GM19240 (cell line): Measurements from ENCODE around the gene MRPS7.
"Not testable (repeated sequence)": the region's sequence is repeated elsewhere in the genome, so short reads cannot be mapped to it uniquely, and the experiment has no call there.

ENCODE experiments used
- DNase-seq: peaks from one replicate; pipeline ENCODE4 v3.0.0; 2011; ENCODE audit warnings: low spot score; ENCODE audit not compliant: insufficient read length

MRPS7 gene

GRCh38 chr17:75271233-75271954, 9.7 kb downstream of the MRPS7 start:
- peak; percentile 86 for DNase-seq

- no peak for DNase-seq
Measured at GRCh38 chr17:75271955-75272847, 10.5 kb downstream of the MRPS7 start.

DNA sequence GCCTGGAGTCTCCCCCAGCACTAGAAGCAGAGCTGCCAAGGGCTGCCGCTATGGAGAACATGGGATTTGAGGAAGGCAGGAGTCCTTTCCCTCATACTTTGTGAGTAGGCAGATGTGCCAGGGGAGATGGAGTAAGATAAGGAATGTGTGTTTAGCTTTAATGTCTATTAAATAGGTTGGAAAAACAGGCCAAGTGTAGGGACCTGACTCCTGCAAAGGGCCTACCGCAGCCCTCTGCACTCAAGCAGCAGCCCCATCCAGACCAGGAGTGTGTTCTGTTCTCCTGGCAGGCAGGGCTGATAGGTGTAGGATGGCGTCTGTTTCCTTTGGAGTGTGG, 11.1 kb downstream of the MRPS7 start:
- DNase-seq = no peak

DNA sequence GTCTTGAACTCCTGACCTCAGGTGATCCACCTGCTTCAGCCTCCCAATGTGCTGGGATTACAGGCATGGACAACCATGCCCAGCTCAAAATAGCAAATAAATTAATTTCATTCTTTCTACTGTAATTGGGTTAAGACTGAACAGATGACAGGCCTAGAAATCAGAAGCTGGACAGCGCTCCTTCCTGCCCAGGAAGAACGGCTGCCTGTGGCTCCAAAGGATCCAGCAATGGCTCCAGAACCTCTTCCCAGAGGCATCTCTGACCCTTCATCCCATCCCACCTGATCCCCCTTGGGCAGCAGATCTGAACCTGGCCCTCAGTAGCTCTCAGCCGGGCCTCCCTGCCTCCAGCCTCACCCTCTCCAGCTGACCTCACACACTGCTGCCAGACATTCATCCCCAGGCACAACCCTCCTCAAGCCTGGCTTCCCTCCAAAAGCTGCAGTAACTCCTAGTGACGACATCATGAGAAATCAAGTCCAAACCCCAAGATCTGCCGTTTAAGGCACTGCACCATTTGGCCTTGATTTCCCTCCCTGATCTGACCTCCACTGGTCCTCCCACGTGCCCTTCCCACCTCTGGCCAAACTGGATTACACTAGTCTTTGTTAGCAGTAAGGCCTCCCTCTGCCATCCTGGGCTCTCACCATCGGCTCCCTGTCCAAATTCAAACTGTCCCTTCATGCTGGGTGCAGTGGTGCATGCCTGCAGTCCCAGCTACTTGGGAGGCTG, 12.5 kb downstream of the MRPS7 start:
- no peak for DNase-seq

- no peak for DNase-seq
Measured at GRCh38 chr17:75277664-75278071, 16.0 kb downstream of the MRPS7 start.

DNA sequence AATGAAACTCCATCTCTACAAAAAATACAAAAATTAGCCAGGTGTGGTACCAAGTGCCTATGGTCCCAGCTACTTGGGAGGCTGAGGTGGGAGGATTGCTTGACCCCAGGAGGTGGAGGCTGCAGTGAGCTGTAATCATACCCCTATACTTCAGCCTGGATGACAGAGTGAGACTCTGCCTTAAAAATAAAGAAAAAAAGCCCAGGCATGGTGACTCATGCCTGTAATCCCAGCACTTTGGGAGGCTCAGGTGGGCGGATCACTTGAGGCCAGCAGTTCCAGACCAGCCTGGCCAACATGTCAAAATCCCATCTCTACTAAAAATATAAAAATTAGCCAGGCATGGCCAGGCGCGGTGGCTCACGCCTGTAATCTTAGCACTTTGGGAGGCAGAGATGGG, 18.5 kb downstream of the MRPS7 start:
- not testable (repeated sequence) for DNase-seq

- DNase-seq = no peak
Measured at GRCh38 chr17:75285123-75285522, 23.4 kb downstream of the MRPS7 start.

DNA sequence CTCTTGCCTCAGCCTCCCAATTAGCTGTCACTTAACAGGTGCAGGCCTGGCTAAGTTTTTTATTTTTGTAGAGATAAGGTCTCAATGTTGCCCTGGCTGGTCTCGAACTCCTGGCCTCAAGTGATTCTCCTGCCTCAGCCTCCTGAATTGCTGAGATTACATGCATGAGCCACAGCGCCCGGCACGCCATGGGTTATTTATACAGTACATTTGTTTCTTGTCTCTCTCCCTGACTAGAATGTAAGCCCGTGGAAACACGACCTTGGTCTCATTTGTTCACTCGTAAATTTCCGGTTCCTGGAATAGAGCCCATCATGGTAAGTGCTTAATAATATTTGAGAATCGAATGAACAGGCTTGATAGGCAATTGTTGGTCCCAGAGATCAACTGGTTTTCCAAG, 25.5 kb downstream of the MRPS7 start:
- DNase-seq = no peak

- DNase-seq = no peak
Measured at GRCh38 chr17:75288359-75288758, 26.7 kb downstream of the MRPS7 start.

DNA sequence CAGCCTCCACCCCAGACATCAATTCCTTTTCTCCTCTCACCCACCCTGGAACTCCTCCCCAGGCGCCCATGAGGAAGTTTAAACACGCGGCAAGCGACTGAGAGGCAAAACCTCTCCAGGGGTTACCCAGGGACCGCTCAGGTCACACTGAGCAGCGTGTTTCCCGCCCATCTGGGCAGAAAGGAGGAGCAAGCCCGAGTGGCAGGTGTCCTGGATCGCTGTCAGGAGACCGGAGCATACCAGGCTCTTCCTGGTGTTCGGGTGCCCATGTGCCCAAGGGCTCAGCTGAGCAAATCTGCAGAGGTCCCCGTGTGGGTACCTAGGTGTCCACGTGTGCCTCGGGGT, 27.1 kb downstream of the MRPS7 start:
- DNase-seq = peak; percentile 27

- peak; percentile 84 for DNase-seq
Measured at GRCh38 chr17:75289115-75289831, 27.6 kb downstream of the MRPS7 start, which contains the start of gene SLC25A19. SLC25A19 (minus strand) TSS chr17:75289433; CDS start chr17:75286764, 2,669 bp downstream.

- no peak for DNase-seq
Measured at GRCh38 chr17:75289832-75290337, 28.2 kb downstream of the MRPS7 start.

- not testable (repeated sequence) for DNase-seq
Measured at GRCh38 chr17:75292810-75293448, 31.2 kb downstream of the MRPS7 start.

GRCh38 chr17:75295201-75296158, 33.8 kb downstream of the MRPS7 start:
- peak; percentile 16 for DNase-seq

DNA sequence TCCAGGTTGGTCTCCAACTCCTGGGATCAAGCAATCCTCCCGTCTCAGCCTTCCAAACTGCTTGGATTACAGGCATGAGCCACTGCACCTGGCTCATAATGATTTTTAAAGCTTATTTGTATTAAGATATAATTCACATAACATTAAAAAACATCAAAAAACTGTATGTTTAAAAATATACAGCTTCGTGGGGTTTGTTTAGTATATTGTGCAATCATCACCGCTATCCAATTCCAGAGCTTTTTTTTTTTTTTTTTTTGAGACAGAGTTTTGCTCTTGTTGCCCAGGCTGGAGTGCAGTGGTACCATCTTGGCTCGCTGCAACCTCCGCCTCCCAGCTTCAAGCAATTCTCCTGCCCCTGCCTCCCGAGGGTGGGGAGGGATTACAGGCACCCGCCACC, 38.6 kb downstream of the MRPS7 start:
- no peak for DNase-seq

GRCh38 chr17:75301049-75301448, 39.4 kb downstream of the MRPS7 start:
- no peak for DNase-seq

- no peak for DNase-seq
Measured at GRCh38 chr17:75301502-75302206, 40.0 kb downstream of the MRPS7 start.

GRCh38 chr17:75307957-75308731, 46.5 kb downstream of the MRPS7 start:
- DNase-seq = no peak
